GM21526 (cell line): Measurements from ENCODE around the gene FBXL5.
A peak's percentile ranks its signal among the peaks of the same experiment; 100 is the strongest.

Source experiments
- ATAC-seq: cut with Tn5 transposase; IDR thresholded peaks from one replicate; pipeline ENCODE4 v1.9.1; 2021; ENCODE audit warnings: moderate library complexity; ENCODE audit not compliant: unreplicated experiment, low FRiP score

The FBXL5 gene

GRCh38 chr4:15676899-15677298, 21.7 kb upstream of the FBXL5 start:
- no peak for ATAC-seq

- no peak for ATAC-seq
These were observed 20.9 kb upstream of the FBXL5 start for GRCh38 chr4:15676039-15676438.

- no peak for ATAC-seq
These were observed 20.2 kb upstream of the FBXL5 start for GRCh38 chr4:15675356-15675755.

DNA sequence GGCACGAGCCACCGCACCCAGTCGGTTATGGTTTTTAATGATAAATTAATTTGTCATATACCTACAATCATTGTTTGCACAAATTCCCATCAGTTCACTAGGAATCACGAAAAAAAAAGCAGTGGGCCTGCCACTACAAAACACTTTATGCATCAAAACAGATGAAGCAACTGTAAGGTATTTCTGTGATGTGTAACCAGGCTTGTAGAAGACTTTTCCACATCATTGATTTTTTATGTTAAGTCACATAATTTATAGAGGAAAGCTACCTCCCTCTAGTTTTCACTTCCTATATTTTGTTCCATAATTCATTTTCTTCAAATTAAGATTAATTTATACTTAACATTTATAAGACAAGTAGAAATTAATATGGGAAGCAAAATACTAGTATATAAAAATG, 19.8 kb upstream of the FBXL5 start:
- ATAC-seq = no peak

GRCh38 chr4:15674046-15674445, 18.9 kb upstream of the FBXL5 start:
- ATAC-seq = no peak

DNA sequence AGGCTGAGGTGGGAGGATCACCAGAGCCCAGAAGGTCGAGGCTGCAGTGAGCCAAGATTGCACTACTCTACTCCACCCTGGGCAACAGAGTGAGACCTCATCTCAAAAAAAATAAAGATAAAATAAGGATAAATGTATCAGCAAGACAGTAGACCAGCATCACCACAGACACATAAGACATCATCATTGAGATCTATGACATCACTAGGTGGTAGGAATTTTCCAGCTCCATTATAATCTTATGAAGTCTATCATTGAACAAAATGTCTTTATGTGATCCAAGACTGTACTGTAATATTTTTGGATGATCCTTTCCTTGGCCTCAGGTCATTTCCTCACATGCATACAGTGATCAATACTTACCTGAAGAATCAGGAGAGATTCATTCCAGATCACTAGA, 18.2 kb upstream of the FBXL5 start:
- no peak for ATAC-seq

GRCh38 chr4:15672101-15672500, 16.9 kb upstream of the FBXL5 start:
- ATAC-seq = no peak

DNA sequence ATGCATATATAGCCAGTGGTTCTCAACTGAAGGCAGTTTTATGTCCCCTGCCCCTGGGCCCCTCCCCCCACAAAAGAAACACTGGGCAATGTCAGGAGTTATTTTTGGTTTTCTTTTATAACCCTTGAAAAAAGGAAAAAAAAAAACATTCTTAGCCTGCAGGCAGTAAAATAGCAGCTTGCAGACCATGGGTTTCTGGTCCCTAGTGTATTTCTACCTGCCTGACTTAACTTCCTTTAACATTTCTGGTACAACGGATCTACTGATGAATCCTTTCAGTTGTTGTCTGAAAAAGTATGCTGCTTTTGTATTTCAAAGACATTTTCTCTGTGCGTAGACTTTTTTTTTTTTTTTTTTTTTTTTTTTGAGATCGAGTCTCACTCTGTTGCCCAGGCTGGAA, 15.4 kb upstream of the FBXL5 start:
- no peak for ATAC-seq

DNA sequence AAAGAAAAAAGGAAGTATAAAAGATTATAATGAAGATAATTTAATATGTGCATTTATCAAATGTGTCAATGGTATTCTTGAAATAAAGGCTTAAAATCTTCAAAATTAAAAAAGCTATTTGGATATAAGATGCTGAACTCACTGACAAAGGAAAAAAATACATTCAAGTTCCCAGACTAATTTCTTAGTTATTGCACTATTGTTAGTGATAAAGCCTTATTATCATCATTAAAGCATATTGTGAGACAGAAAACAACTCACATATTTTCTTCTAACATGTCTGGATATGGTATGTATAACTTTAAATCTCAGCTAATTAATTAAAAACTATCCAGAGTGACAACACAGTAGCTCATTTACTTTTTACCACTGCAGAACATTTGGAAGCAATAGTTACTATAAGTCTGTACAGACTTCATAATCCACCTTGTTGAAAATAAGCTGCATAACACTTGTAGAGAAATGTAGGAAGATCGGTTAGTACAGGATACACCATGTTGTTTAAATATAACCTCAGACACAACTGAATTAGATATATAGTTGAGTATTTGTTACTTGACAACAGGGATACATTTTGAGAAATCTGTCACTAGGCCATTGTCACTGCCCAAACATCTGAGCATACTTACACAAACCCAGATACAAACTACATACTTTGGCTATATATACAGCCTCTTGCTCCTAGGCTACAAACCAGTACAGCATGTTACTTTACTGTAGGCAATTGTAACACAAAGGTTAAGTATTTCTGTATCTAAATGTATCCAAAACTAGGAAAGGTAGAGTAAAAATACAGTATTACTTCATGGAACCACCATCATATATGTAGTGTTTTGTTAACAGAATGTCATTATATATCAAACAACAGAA, 13.6 kb upstream of the FBXL5 start:
- no peak for ATAC-seq

- ATAC-seq = no peak
These were observed 11.8 kb upstream of the FBXL5 start for GRCh38 chr4:15667006-15667405.

DNA sequence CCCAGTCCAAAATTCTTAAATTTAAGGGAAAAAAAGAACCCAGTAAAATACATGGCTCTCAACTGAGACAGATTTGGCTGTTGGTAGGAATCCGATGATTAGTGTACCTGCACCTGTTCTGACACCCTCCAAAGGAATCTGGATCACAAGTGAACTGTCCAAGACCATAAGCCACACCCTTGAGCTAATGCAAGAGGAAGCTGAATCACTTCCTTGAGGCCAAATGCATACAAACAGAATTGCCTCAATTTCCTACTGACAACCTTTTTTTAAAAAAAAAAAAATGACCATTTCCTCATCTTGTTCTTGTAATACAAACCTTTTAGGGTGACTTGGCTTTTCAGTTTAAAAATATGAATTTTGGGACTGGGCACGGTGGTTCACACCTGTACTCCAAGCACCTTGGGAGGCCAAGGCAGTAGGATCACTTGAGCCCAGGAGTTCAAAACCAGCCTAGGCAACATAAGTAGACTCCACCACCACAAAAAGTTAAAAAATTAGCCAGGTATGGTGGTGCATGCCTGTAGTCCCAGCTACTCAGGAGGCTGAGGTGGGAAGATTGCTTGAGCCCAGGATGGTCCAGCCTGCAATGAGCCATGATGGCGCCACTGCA, 10.7 kb upstream of the FBXL5 start:
- ATAC-seq = no peak

DNA sequence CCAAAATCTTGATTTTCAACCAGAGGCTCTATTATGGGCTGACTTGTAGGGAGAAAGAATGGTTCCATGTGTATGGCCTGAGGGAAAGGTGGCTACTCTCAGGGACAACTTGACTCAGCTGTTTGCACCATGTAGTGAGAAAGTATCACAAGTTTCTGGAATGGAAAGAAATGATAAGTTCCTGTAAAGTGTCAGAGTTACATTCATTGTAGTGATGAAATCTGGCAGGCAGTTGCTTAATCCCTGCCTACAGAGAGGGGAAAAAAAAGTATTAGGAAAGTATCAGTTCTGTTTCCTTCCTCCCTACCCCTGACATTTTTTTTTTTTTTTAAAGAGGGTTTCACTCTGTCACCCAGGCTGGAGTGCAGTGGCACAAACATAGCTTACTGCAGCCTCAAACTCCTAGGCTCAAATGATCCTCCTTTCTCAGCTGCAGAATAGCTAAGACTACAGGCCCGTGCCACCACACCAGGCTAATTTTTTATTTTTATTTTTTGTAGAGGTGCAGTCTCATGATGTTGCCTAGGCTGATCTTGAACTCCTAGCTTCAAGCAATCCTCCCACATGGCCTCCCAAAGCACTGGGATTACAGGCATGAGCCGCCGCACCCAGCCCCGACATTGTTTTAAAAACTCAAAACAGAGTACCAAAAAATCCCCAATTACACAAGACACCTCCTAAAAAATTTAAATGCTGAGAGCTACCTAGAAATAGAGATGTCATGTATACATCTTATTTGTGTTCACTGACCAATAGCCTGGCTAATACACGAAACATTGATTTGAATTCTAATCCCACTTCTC, 4.8 kb upstream of the FBXL5 start:
- no peak for ATAC-seq

GRCh38 chr4:15658781-15659180, 3.6 kb upstream of the FBXL5 start:
- ATAC-seq = no peak

DNA sequence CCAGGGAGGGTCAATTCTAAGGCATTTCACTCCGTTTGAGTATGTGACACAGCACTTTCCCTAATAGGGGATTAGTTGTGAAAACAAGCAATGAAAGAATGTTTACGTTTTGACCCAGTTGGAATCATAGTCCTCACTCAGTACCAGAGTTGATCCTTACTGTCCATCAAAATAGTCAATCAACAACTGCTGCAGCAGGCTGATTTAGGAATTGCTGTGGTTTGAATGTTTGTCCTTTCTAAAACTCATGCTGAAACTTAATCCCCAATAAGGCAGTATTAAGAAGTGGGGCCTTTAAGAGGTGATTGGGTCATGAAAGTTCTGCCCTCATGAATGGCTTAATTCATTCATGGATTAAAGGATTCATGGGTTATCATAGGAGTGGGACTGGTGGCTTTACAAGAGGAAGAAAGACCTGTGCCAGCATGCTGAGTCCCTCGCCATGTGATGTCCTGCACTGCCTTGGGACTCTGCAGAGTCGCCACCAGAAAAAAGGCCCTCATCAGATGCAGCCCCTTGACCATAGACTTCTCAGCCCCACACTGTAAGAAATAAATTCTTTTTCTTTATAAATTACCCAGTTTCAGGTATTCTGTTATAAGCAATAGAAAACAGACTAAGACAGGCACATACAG, 3.1 kb upstream of the FBXL5 start:
- no peak for ATAC-seq

DNA sequence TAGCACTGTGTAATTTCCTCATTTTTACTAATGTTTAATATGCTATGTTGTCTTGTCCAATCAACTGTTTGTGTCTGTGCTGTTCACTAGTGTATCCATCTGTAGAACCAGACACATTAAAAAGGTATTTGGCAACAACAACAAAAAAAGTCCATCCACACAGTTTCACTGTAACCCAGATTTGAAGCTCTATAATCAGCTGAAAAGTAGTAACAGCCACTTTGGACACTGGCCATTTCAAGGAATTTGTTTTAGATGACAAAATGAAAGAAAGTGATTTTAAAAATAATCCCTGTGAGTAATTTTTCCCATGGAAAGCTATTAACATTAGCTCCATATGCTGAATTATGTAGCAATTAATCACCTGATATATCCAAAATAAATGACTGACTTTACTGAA, 2.2 kb upstream of the FBXL5 start:
- ATAC-seq = no peak

GRCh38 chr4:15656038-15656470, 897 bp upstream of the FBXL5 start:
- no peak for ATAC-seq

GRCh38 chr4:15654593-15655222, 449 bp downstream of the FBXL5 start:
- ATAC-seq = peak; percentile 44

GRCh38 chr4:15653864-15654592, 1.1 kb downstream of the FBXL5 start:
- ATAC-seq = peak; percentile 21

DNA sequence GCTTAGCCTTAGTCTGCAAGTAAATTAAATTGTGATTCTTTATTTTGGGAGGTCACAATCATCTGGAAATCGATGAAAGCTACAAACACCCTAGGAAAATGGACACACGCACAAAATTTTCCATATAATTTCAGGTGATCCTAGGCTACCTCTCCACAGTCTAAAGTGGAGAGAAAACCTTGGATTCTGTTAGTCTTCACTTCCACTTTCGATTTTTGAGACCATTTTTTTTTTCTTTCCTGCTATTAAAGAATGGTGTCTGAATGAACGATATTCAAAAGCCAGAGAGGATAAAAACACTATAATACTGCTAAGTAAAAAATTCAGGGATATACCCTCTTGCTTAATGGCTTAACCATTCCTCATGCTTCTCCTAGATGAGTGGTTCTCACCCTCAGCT, 1.7 kb downstream of the FBXL5 start:
- ATAC-seq = no peak

DNA sequence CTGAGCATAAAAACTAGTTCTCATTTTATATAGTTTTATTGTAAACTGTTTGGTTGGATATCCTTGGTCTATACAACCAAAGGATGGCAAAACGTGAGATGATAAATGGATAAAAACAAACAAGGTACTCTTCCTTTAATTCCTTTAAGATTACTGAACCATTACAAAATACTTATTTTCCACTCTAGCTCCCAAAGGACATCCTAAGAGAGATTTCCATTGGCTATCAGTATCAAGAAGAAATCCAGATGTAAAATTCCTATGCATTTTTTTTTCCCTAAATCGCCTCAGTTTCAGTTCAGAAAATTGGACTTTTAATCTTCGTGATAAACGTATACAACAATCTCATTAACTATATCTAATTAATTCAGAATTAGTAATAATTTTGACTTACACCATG, 2.3 kb downstream of the FBXL5 start:
- ATAC-seq = no peak
